GM12891 (cell line): ENCODE data around the gene TLN1.

Experiments used
- POLR2A ChIP-seq: IDR thresholded peaks from 2 replicates; pipeline ENCODE4 v1.6.1; 2011; ENCODE audit warnings: low read depth, low read length, control low read depth
- POLR2AphosphoS5 ChIP-seq: IDR thresholded peaks from 2 replicates; pipeline ENCODE4 v1.6.1; 2011; ENCODE audit warnings: low read depth, low read length, control low read depth
- POU2F2 ChIP-seq: IDR thresholded peaks from 2 replicates; pipeline ENCODE4 v1.6.1; 2011; ENCODE audit warnings: low read depth, mild to moderate bottlenecking, control low read depth, low read length, moderate library complexity
- SPI1 ChIP-seq: IDR thresholded peaks from 2 replicates; pipeline ENCODE4 v1.6.1; 2011; ENCODE audit warnings: low read depth, low read length, control low read depth
- TAF1 ChIP-seq: IDR thresholded peaks from 2 replicates; pipeline ENCODE4 v1.6.1; 2011; ENCODE audit warnings: low read depth, low read length, control low read depth

DNA sequence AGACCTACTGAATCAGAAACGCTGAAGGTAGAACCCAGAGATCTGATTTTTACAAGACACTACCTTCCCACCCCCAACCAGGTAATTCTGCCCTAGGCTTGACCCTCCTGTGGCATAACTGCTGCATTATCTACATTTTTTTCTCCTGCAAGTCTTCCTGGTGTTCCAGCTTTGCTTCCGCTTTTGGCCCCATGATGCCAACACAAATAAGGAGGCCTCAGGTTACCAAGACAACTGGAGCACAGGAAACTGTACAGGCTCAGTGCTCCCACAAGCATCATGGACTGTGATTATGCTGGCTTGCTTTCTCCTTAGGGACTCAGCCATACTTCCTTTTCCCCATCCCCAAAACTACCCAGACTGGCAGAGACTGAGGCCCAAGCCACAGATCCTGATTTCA lies 28.7 kb upstream of the TLN1 start:
- TF ChIP-seq SPI1 (no peak), TAF1 (no peak), POLR2AphosphoS5 (no peak), POLR2A (no peak), POU2F2 (no peak)
